Cardiac muscle cell (in vitro differentiated cells and primary cell): ENCODE data around the gene CDC20. TPM values are rescaled to one million over a fixed set of nuclear protein-coding genes. Genes with fewer than 3 reads are reported as not detected.

Source experiments
- DNase-seq, 2 donors: peaks; one replicate each; pipeline versions ENCODE4 v3.0.0 to v3.0.0-alpha.2; 2010 to 2017; ENCODE audit warnings: low read depth in 1 of 2, low spot score in 1 of 2
- H3K27ac ChIP-seq: fragments of 200-600 bp; sonication (generic); 2 replicates; pipeline ENCODE4 v1.5.1; 2016
- H3K27me3 ChIP-seq: fragments of 200-600 bp; sonication (generic); 2 replicates; pipeline ENCODE4 v1.6.0; 2016; ENCODE audit warnings: control low read depth
- H3K36me3 ChIP-seq: fragments of 200-600 bp; sonication (generic); 2 replicates; pipeline ENCODE4 v1.5.1; 2016; ENCODE audit warnings: control low read depth
- H3K4me1 ChIP-seq: fragments of 200-600 bp; sonication (generic); 2 replicates; pipeline ENCODE4 v1.8.1; 2017; ENCODE audit warnings: low read depth, mild to moderate bottlenecking, mixed run types
- H3K4me3 ChIP-seq: fragments of 200-600 bp; sonication (generic); 2 replicates; pipeline ENCODE4 v1.5.1; 2016; ENCODE audit warnings: mild to moderate bottlenecking
- H3K9me3 ChIP-seq: fragments of 200-600 bp; sonication (generic); 2 replicates; pipeline ENCODE4 v1.5.1; 2017; ENCODE audit warnings: low read depth, mild to moderate bottlenecking, control low read depth
- polyA plus RNA-seq: library from polyadenylated mRNA; unstranded; fragments of >200 nt; fragmentation: Nextera tagmentation; extraction: Ambion mirVana; gene quantifications from 2 replicates; pipeline ENCODE4 v1.2.1, GENCODE V29; 2016
- total RNA-seq: library from RNA; depleted of rRNA; stranded (reverse); fragments of >200 nt; gene quantifications from 2 replicates; pipeline ENCODE4 v1.2.3, GENCODE V29; 2016
- TF ChIP-seq, protein P1 (sequence below): IDR thresholded peaks from 2 replicates; pipeline ENCODE4 v1.5.1; 2012; ENCODE audit warnings: low read depth, mild to moderate bottlenecking, low read length

Gene CDC20
- total and polyA plus RNA-seq, 2 experiments from 2014 or later = 18.7 to 134 TPM

DNA sequence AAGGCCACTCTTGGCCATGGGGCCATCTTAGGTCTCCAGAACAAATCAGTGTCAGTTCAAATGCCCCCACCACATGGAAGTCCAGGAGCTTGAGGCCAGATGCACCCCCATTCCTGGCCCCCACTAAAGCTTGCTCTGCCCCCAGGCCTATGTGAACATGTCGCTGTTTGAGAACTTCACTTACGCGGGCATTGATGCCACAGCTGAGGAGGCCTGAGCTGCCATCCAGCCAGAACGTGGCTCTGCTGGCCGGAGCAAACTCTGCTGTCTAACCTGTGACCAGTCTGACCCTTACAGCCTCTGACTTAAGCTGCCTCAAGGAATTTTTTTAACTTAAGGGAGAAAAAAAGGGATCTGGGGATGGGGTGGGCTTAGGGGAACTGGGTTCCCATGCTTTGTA, 36.3 kb upstream of the CDC20 start:
- no peak overlapping the region for H3K4me3 ChIP-seq
- no peaks in the 10 kb centered on the region for H3K27me3 ChIP-seq
- DNase-seq = no peak
- no peak overlapping the region for H3K27ac ChIP-seq
- no peaks in the 10 kb centered on the region for H3K9me3 ChIP-seq
- H3K4me1 ChIP-seq = no peaks in the 10 kb centered on the region
- TF ChIP-seq, protein P1, sequence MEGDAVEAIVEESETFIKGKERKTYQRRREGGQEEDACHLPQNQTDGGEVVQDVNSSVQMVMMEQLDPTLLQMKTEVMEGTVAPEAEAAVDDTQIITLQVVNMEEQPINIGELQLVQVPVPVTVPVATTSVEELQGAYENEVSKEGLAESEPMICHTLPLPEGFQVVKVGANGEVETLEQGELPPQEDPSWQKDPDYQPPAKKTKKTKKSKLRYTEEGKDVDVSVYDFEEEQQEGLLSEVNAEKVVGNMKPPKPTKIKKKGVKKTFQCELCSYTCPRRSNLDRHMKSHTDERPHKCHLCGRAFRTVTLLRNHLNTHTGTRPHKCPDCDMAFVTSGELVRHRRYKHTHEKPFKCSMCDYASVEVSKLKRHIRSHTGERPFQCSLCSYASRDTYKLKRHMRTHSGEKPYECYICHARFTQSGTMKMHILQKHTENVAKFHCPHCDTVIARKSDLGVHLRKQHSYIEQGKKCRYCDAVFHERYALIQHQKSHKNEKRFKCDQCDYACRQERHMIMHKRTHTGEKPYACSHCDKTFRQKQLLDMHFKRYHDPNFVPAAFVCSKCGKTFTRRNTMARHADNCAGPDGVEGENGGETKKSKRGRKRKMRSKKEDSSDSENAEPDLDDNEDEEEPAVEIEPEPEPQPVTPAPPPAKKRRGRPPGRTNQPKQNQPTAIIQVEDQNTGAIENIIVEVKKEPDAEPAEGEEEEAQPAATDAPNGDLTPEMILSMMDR = no peak
- H3K36me3 ChIP-seq = no peaks in the 10 kb centered on the region

DNA sequence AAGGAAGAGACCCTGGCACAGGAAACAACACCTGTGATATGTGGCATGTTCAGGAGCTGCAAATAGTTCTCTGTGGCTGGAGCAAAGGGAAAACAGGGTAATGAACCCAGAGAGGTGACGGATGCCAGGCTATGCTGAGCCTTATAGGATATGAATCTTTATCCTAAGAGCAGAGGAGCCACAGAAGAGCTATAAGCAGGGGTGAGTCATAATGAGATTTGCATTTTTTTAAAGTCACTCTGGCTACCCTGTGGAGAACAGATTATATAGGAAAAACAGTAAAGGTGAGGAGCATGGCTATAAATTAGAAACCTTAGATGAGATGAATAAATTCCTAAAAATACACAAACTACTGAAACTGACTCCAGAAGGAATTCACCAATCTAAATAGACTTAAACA, 34.0 kb upstream of the CDC20 start:
- TF ChIP-seq, protein P1 = no peak
- no peaks in the 10 kb centered on the region for H3K9me3 ChIP-seq
- no peaks in the 10 kb centered on the region for H3K27me3 ChIP-seq
- no peak overlapping the region for H3K27ac ChIP-seq
- no peaks in the 10 kb centered on the region for H3K36me3 ChIP-seq
- no peaks in the 10 kb centered on the region for H3K4me1 ChIP-seq
- no peak overlapping the region for H3K4me3 ChIP-seq
- DNase-seq = no peak

DNA sequence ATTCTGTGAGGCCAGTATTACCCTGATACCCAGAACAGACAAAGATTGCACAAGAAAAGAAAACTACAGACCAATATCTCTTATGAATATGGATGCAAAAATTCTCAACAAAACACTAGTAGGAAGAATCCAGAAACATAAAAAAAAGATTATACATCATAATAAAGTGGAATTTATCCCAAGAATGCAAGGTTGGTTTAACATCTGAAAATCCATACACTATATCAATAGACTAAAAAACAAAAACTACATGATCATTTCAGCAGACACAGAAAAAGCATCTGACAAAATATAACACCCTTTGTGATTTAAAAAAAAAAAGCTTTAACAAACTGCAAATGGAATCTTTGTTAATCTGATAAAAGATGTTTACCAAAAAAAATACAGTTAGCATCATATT, 33.4 kb upstream of the CDC20 start:
- H3K4me3 ChIP-seq = no peak overlapping the region
- no peak for DNase-seq
- no peaks in the 10 kb centered on the region for H3K36me3 ChIP-seq
- TF ChIP-seq, protein P1 = no peak
- H3K9me3 ChIP-seq = no peaks in the 10 kb centered on the region
- no peak overlapping the region for H3K27ac ChIP-seq
- H3K27me3 ChIP-seq = no peaks in the 10 kb centered on the region
- no peaks in the 10 kb centered on the region for H3K4me1 ChIP-seq

DNA sequence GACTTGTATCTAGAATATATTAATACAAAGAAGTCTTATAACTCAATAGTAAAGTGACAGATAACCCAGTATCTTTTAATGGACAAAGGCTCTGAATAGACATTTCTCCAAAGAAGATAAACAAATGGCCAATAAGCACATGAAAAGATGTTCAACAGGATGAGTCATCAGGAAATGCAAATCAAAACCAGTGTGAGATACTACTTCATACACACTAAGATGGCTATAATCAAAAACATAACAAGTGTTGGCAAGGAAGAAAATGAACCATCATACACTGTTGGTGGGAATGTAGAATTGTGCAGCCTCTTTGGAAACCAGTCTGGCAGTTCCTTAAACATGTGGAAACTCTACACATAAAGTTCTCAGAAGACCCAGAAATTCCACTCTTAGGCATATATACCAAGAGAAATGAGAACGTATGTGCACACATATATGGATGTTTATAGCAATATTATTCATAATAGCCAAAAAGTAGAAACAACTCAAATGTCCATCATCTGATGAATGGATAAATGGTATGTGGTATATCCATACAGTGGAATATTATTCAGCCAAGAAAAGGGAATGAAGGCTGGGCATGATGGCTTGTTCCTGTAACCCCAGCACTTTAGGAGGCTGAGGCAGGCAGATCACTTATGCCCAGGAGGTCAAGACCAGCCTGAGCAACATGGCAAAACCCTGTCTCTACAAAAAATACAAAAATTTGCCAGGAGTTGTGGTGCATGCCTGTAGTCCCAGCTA, 31.1 kb upstream of the CDC20 start:
- Histone ChIP-seq H3K4me3 (no peak overlapping the region), H3K36me3 (no peaks in the 10 kb centered on the region), H3K27me3 (no peaks in the 10 kb centered on the region), H3K4me1 (no peaks in the 10 kb centered on the region), H3K27ac (no peak overlapping the region), H3K9me3 (no peaks in the 10 kb centered on the region)
- TF ChIP-seq, protein P1 = no peak
- no peak for DNase-seq

DNA sequence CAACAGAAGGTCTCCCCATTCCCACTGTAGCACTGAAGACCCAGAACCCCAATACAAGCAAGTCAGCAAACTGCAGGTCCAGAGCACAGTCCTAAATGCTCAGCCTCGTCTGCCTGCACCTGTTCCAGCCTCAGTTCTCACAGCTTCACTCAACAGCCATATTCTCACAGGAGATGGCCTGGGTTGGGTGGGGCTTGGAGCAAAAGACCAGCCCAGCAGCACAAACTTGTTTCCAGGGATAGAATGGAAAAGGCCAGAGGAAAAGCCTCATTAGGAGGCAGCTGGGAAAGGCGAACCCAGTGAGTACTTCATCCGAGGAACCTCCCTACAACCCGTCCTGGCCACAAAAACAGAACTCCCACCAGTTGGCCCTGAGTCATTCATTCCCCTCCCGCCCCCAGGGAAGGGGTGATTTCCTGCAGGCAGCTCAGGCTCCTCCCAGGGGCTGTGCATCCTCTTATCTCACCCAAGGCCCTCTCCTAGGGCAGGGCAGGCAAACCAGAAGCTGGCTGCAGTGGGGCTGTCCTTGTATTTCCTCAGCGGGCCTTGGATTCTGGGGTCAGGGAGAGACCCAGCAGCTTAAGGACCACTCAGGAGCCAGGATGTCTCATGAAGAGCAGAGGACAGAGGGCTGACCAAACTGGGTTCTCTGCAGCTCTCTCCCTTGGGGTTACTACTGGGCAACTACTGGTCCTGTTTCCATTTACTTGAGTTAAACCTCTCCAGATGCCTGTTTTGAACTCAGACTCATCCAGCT, 28.6 kb upstream of the CDC20 start:
- peak in 1 of 2 donors; percentile 91 for DNase-seq
- TF ChIP-seq, protein P1 = no peak
- Histone ChIP-seq H3K27ac (no peak overlapping the region), H3K4me3 (no peak overlapping the region), H3K27me3 (no peaks in the 10 kb centered on the region), H3K9me3 (no peaks in the 10 kb centered on the region), H3K4me1 (peaks cover 13% of the 10 kb centered on the region), H3K36me3 (no peaks in the 10 kb centered on the region)
